ENCODE measurements around the gene ZBTB20. TPM values are rescaled to one million over a fixed set of nuclear protein-coding genes. Genes with fewer than 3 reads are reported as not detected.

Gene ZBTB20
- total RNA-seq, 4 donors from 2014 or later: 148 to 242 (median 188) TPM

GRCh38 chr3:114803042-114803695 lies 343.9 kb downstream of the ZBTB20 start:
- DNase-seq: no peak
- Histone ChIP-seq H3K4me1 (peaks cover 4 to 24% of the 10 kb centered on the region in 2 donors), H3K4me3 (replicated peaks in 1 of 3) (no peak overlapping the region), H3K9me3 (no peaks in the 10 kb centered on the region), H3K27ac (no peak overlapping the region), H3K27me3 (no peaks in the 10 kb centered on the region), H3K36me3 (no peaks in the 10 kb centered on the region)
- intact Hi-C loops (cut with DNase I): no loop called here
- TF ChIP-seq CTCF (IDR thresholded peaks at IDR 0.05): no peak
- no peak for TF ChIP-seq POLR2A (IDR thresholded peaks at IDR 0.05)
- WGBS, 2 donors: 87 to 88% methylated on average over 5 of the region's 5 CpGs

GRCh38 chr3:114800272-114801031 lies 346.6 kb downstream of the ZBTB20 start:
- no peaks in the 10 kb centered on the region for H3K27me3 ChIP-seq
- H3K36me3 ChIP-seq: no peaks in the 10 kb centered on the region
- H3K4me3 ChIP-seq (replicated peaks in 1 of 3): no peak overlapping the region
- TF ChIP-seq CTCF (IDR thresholded peaks at IDR 0.05) (no peak), POLR2A (IDR thresholded peaks at IDR 0.05) (no peak)
- H3K4me1 ChIP-seq: peaks cover 5 to 24% of the 10 kb centered on the region in 2 donors
- H3K27ac ChIP-seq: no peak overlapping the region
- H3K9me3 ChIP-seq: no peaks in the 10 kb centered on the region
- 82 to 84% methylated on average over 5 of the region's 5 CpGs for WGBS, 2 donors
- DNase-seq: no peak
- intact Hi-C loops (cut with DNase I): no loop called here

- peaks cover 7 to 24% of the 10 kb centered on the region in 2 donors for H3K4me1 ChIP-seq
- no peak overlapping the region for H3K27ac ChIP-seq
- H3K9me3 ChIP-seq: no peaks in the 10 kb centered on the region
- H3K4me3 ChIP-seq (replicated peaks in 1 of 3): no peak overlapping the region
- no peaks in the 10 kb centered on the region for H3K27me3 ChIP-seq
- no peaks in the 10 kb centered on the region for H3K36me3 ChIP-seq
- DNase-seq: no peak
- no peak for TF ChIP-seq CTCF (IDR thresholded peaks at IDR 0.05)
- TF ChIP-seq POLR2A (IDR thresholded peaks at IDR 0.05): no peak
- intact Hi-C loops (cut with DNase I): no loop called here
- WGBS, 2 donors: 76 to 77% methylated on average over 4 of the region's 4 CpGs
Measured at GRCh38 chr3:114799816-114800215, 347.3 kb downstream of the ZBTB20 start.

GRCh38 chr3:114796796-114797195 lies 350.3 kb downstream of the ZBTB20 start:
- Histone ChIP-seq H3K27me3 (no peaks in the 10 kb centered on the region), H3K36me3 (no peaks in the 10 kb centered on the region), H3K4me1 (peaks cover 7 to 10% of the 10 kb centered on the region in 2 donors), H3K4me3 (replicated peaks in 1 of 3) (no peak overlapping the region), H3K9me3 (no peaks in the 10 kb centered on the region), H3K27ac (no peak overlapping the region)
- no peak for TF ChIP-seq POLR2A (IDR thresholded peaks at IDR 0.05)
- no peak for TF ChIP-seq CTCF (IDR thresholded peaks at IDR 0.05)
- intact Hi-C loops (cut with DNase I): no loop called here
- DNase-seq: no peak

Measured in thyroid gland (tissue), 4 donors.